WI38 (cell line): Measurements from ENCODE around the gene LAMA4.

Experiments used
- H3K4me3 ChIP-seq: 2 replicates; pipeline ENCODE4 v1.5.1; 2011; ENCODE audit warnings: low read depth, mild to moderate bottlenecking, control low read depth, low read length
- CTCF ChIP-seq: IDR thresholded peaks from 2 replicates; pipeline ENCODE4 v1.5.1; 2012; ENCODE audit warnings: low read depth, mild to moderate bottlenecking, control low read depth, low read length

LAMA4 gene

GRCh38 chr6:112160745-112161144 lies 93.6 kb downstream of the LAMA4 start:
- no peak overlapping the region for H3K4me3 ChIP-seq
- no peak for TF ChIP-seq CTCF

GRCh38 chr6:112156668-112157067 lies 97.7 kb downstream of the LAMA4 start:
- no peak overlapping the region for H3K4me3 ChIP-seq
- no peak for TF ChIP-seq CTCF

- no peak for TF ChIP-seq CTCF
- no peak overlapping the region for H3K4me3 ChIP-seq
Observed at GRCh38 chr6:112155886-112156285, 98.5 kb downstream of the LAMA4 start.

DNA sequence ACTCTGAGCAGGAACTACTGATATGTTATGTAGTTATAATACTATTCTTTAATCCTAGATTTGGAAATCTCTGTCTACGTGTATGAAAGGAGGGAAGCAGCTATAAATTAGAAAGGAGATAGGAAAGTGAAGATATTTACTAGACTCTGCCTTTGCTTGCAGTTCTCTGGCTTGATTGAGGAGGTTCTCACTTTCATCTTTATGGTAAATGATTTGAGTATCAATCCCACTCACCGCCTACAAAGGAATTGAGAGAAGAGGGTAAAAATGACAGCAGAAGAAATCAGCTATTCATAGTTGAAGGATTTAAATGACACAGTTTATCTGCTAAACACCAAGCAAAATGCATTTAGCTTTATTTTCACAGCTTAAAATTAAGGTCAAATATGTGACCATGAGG lies 99.7 kb downstream of the LAMA4 start:
- TF ChIP-seq CTCF: no peak
- H3K4me3 ChIP-seq: no peak overlapping the region

- no peak for TF ChIP-seq CTCF
- no peak overlapping the region for H3K4me3 ChIP-seq
Observed at GRCh38 chr6:112153926-112154607, 100.3 kb downstream of the LAMA4 start.

DNA sequence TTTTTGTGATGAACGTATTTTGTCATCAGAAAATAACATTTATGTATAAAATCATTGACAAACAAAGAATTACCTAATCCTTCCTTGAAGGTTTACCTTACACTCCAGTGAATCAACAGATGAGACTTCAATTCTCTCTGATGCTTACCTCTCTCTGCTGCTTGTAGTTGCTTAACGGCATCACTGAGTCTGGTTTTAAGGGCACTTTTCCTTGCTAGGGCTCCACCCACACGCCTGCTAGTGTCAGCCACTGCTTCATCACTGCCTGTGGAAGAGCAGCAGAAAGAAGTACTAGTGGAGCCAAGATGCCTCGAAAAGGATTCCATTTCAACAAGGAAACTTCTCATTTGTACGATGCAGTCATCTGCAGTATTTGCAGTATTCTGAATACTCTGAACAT lies 104.0 kb downstream of the LAMA4 start:
- no peak for TF ChIP-seq CTCF

GRCh38 chr6:112149719-112150263 lies 104.6 kb downstream of the LAMA4 start:
- no peak for TF ChIP-seq CTCF

More for the DNA sequence above, 104.0 kb downstream of the LAMA4 start:
- H3K4me3 ChIP-seq: no peak overlapping the region

More at GRCh38 chr6:112149719-112150263, 104.6 kb downstream of the LAMA4 start:
- no peak overlapping the region for H3K4me3 ChIP-seq
